Cardiac fibroblast (primary cell): Measurements from ENCODE around the gene CCL11.
"Not testable (repeated sequence)": the region's sequence is repeated elsewhere in the genome, so short reads cannot be mapped to it uniquely, and the experiment has no call there.

ENCODE experiments used
- DNase-seq, 2 donors: peaks; one replicate each; pipeline versions ENCODE4 v3.0.0 to v3.0.0-alpha.2; 2010; ENCODE audit warnings: low read depth in 2 of 2
- H3K4me3 ChIP-seq, 2 donors: replicated peaks in 1 of 2; 1 replicate in 1 of 2; 2 replicates in 1 of 2; pipeline ENCODE4 v1.5.1; 2011; ENCODE audit warnings: low read depth in 2 of 2, low read length in 2 of 2, mild to moderate bottlenecking in 2 of 2, moderate library complexity in 1 of 2
- TF ChIP-seq, protein P1 (sequence below): IDR thresholded peaks from one replicate; pipeline ENCODE4 v1.5.1; 2011; ENCODE audit warnings: low read depth, mild to moderate bottlenecking, low read length, inconsistent platforms

The CCL11 gene

DNA sequence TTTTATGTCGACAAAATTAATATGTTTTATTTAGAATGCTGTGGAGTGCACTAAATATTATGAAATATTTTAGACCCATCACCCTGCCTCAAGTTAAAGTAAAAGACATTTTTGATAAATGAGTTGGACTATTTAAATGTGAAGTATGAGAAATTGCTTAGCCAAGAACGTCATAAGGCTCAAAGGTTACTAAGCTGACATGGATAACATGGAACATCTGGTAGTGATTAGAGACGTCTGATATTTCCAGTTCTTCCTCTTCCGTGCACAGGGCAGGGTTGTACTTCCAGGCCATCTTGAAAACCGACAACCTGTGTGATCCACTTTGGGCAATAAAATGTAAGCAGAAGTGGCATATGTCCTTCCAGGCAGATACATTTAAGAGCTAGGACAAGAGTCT is 26.5 kb downstream of the CCL11 start:
- peak; percentile 90 to 94 for DNase-seq
- TF ChIP-seq, protein P1, sequence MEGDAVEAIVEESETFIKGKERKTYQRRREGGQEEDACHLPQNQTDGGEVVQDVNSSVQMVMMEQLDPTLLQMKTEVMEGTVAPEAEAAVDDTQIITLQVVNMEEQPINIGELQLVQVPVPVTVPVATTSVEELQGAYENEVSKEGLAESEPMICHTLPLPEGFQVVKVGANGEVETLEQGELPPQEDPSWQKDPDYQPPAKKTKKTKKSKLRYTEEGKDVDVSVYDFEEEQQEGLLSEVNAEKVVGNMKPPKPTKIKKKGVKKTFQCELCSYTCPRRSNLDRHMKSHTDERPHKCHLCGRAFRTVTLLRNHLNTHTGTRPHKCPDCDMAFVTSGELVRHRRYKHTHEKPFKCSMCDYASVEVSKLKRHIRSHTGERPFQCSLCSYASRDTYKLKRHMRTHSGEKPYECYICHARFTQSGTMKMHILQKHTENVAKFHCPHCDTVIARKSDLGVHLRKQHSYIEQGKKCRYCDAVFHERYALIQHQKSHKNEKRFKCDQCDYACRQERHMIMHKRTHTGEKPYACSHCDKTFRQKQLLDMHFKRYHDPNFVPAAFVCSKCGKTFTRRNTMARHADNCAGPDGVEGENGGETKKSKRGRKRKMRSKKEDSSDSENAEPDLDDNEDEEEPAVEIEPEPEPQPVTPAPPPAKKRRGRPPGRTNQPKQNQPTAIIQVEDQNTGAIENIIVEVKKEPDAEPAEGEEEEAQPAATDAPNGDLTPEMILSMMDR, result no peak
- no peak overlapping the region for H3K4me3 ChIP-seq

DNA sequence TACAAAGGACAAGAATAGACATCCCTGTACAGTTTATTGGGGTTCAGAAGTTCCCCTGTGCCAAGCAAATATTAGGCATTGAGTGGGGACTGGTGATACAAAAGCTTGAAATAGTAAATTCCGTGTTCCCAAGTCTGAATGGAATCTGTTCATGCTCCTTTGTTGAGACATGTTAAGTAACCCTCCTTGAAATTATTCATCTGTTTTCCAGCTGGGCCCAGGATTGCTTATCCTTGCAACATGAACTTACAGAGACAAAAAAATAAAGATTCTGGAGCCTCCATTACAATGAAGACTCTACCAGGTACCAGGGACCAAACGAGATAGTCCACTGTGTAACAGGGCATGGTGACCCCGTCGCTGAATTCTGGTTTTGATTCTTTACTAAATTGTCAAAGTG is 27.6 kb downstream of the CCL11 start:
- peak; percentile 72 to 78 for DNase-seq
- TF ChIP-seq, protein P1, result no peak
- H3K4me3 ChIP-seq, result no peak overlapping the region

DNA sequence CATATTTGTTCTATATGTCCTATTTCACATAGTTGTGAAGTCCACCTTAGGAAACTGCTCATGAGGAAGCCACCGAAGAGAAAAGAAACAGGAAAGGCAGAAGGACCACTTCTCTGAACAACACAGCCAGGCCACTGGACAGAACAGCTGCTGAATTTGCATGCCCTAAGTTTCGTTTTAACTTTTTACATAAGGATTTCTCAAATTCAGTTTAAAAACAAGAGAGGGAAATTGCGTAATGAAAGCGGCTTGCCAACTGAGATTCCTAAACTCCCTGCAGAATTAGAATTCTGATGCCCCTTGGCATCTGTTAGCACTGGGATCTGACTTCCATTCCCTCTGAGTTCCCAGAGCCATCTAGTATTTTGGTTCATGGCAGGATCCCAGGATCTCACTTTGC is 28.7 kb downstream of the CCL11 start:
- no peak overlapping the region for H3K4me3 ChIP-seq
- peak; percentile 89 to 95 for DNase-seq
- TF ChIP-seq, protein P1, result no peak

DNA sequence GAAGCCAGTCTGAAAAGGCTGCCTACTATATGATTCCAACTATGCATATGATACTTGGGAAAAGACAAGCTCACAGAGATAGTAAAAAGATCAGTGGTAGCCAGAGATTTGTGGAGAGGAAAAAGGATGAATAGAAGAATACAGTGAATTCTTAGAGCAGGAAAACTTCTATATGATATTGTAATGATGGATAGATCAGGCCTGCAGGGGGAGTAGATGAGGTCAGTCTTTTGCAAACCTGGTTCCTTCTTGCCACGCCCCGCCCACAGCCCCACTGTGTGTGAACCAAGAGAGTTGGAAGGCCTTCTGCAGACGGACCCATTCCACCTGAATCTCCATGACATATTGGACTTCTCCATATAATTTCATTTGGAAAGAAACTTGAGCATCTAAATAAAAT is 32.9 kb downstream of the CCL11 start:
- DNase-seq, result peak in 1 of 2 donors; percentile 15
- no peak overlapping the region for H3K4me3 ChIP-seq
- TF ChIP-seq, protein P1, result peak; percentile 6

DNA sequence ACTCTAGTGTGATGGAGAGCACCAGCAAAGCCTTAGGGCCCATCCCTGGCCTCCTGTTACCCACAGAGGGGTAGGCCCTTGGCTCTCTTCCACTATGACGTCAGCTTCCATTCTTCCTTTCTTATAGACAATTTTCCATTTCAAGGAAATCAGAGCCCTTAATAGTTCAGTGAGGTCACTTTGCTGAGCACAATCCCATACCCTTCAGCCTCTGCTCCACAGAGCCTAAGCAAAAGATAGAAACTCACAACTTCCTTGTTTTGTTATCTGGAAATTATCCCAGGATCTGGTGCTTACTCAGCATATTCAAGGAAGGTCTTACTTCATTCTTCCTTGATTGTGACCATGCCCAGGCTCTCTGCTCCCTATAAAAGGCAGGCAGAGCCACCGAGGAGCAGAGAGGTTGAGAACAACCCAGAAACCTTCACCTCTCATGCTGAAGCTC is 33.5 kb downstream of the CCL11 start, which contains the start of gene CCL8:
CCL8 (plus strand) TSS at position 397 of the 445 bp plus-strand sequence. CDS start 67 bp downstream, outside the sequence.
- DNase-seq, result peak in 1 of 2 donors; percentile 21
- TF ChIP-seq, protein P1, result no peak
- no peak within 1 kb of the TSS for H3K4me3 ChIP-seq

DNA sequence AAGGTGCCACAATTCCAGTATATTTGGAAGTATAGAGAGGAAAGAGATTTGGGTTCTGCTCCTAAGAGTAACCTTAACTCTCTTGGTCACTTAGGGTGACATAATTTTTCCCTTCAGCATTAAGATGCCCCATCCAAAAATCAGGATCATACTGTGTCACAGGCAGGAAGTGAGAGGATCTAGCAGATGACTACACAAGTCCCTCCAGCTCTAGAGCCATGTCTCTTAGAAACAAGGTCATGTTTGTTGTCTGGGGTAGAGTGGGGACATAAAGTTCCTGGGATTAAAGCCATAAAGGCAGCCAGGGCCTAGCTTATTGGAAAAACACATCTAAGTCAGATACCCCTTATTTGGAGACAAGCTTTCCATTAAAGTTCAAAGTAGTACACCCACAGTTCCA is 36.4 kb downstream of the CCL11 start:
- H3K4me3 ChIP-seq, result no peak overlapping the region

DNA sequence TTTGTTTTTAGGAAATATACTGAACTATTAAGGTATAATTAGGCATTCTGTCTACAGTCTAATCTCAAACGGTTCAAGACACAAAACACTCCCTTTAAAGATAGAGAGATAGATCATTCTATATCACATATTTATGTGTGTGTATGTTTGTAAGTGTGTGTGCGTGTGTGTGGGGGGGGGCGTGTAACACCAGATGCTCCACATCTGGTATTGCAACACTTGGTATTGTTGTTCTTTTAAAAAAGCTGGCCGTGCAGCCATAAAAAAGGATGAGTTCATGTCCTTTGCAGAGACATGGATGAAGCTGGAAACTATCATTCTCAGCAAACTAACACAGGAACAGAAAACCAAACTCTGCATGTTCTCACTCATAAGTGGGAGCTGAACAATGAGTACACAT is 42.0 kb downstream of the CCL11 start:
- H3K4me3 ChIP-seq, result not testable (repeated sequence)
- peak; percentile 74 to 75 for DNase-seq

More for the DNA sequence above, 36.4 kb downstream of the CCL11 start:
- TF ChIP-seq, protein P1, result no peak
- peak in 1 of 2 donors; percentile 6 for DNase-seq
